Myocyte (in vitro differentiated cells): Measurements from ENCODE around the gene VAPB. TPM values are rescaled to one million over a fixed set of nuclear protein-coding genes. Genes with fewer than 3 reads are reported as not detected.
A peak's percentile ranks its signal among the peaks of the same experiment; 100 is the strongest.

Experiments
- DNase-seq: peaks from one replicate; pipeline ENCODE4 v3.0.0-alpha.2; 2012; ENCODE audit warnings: low read depth
- total RNA-seq: library from RNA; depleted of rRNA; stranded (reverse); fragments of >200 nt; gene quantifications from 2 replicates; pipeline ENCODE4 v1.2.3, GENCODE V29; 2014

The VAPB gene
- total RNA-seq, 1 donor from 2014 or later: 18.9 TPM

DNA sequence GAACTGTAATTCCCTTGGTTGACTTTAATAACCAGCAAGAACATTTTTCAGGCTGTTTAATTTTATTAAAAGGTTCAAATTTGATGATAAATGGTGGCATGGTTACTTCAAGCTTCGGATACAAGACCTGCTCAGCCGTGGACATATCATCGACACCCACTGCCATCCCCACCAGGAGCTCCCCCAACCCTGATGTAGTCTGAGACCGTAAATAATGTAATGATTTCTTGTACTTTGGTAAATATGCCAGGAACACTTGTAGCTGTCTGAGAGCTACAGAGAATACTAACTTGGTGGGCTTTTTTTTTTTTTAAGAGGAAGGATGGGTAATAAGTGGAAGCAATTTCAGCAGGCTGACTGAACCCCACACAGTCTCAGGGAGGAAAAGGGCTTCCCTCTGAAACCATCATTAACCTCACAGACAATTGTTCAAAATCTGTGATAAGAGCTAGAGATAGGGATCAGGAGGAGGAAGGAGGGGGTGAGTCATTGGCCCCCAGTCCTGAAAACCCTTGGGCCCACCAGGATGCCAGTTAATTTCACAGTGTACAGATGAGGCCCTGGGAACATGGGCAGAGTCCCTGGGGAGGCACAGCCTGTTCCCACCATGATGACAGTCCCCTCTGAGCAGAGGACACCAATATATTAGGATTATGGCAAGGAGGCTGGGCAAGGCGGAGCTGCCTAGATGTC lies 70.2 kb downstream of the VAPB start:
- no peak for DNase-seq

DNA sequence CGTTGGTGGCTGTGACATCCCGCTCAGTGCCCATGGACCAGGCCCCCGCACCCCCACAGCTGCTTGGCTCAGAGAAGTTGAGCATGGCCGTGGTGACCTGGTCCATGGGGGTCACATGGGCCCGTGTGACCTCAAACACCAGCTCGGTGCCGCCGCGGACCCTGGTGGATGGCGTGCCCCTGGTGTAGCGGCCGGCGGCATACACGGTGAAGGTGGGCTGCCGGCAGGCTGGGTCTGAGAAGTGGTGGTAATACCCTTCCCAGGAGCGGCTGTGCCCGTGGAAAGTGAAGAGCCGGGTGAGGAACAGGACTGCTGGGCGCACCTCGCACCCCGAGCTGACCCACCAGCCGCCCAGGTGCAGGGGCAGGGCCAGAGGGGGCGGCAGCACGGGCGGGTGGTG lies 72.1 kb downstream of the VAPB start:
- no peak for DNase-seq

DNA sequence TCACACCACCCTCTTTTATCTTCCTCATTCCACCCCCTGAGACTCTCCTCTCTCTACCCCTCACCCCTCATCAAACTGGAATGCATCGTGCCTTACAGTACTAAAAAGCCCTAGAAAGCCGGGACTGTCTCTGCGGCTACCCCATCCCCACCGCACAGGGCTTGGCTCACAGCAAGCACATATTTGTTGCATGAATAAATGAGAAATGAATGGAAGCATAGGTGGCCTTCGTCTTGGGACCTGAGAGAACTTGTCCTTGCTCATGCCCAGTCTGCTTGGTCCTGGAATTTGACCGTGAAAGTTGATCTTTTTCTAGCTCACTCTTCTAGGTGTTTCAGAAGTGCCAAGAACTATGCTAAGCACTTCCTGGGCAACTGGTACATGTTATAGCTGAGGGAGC lies 72.9 kb downstream of the VAPB start:
- DNase-seq: no peak

DNA sequence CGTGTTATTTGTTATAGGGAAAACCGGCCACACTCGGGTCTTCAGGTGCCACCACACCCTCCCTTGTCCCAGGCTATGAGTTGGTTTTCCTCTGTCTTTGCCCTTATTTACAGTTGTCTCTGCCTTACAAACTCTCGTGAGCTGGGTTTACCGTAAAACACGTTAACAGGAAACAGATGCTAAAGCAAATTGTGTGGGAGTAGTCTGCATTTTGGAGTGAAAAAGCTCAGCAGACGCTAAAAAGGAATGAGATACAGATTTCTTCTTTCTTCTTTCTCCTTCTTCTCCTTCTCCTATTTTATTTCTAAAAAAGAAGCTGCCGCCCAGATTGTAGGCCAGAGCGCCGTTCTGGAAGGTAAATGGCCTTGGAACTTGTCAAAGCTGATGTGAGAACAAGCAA lies 74.2 kb downstream of the VAPB start:
- no peak for DNase-seq

DNA sequence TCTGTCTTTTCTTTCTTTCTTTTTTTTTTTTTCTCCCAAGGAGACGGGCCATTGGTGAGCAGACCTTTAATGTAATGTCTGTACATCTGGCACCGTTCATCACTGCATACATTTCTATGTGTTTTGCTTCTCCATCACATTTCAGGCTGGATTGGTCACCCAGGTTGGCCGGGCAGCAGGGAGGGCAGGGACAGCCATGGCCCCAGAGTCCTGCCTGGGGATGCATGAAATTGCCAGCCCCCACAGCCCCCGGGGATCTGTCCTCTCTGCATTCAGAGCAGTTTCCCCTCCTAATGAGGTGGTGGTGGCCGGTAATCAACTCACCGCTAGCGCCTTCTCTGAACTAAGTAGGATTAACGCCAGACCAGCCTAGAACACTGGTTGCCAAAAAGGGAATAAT lies 75.8 kb downstream of the VAPB start:
- no peak for DNase-seq

DNA sequence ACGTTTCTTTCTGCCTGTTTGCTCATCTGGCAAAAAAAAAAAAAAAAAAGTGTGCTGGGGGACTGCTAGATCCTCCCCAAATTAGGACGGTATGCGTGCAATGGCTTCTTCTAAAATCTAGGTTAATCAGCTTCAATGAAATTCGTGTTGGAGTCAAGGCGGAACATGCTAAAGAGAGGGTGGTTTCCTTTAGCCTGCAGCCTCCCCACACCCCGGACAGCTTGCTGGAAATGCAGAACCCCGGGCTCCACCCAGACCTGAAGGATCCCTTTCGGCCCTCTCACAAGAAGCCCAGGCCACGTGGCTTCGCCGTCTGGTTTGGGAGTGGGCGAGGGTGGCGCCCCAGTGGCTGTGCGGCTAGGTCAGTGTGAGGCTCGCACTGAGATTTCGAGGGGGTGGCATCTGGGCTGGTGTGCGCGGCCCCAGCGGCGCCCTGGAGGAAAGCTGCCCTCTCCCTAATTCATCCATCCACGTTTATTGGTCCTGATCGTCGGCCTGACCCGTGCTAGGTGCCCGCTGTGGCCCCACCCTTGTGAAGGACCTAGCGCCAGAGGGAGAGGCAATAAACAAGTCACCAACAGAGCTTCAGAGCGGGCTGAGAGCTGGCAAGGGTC lies 77.2 kb downstream of the VAPB start:
- no peak for DNase-seq

DNA sequence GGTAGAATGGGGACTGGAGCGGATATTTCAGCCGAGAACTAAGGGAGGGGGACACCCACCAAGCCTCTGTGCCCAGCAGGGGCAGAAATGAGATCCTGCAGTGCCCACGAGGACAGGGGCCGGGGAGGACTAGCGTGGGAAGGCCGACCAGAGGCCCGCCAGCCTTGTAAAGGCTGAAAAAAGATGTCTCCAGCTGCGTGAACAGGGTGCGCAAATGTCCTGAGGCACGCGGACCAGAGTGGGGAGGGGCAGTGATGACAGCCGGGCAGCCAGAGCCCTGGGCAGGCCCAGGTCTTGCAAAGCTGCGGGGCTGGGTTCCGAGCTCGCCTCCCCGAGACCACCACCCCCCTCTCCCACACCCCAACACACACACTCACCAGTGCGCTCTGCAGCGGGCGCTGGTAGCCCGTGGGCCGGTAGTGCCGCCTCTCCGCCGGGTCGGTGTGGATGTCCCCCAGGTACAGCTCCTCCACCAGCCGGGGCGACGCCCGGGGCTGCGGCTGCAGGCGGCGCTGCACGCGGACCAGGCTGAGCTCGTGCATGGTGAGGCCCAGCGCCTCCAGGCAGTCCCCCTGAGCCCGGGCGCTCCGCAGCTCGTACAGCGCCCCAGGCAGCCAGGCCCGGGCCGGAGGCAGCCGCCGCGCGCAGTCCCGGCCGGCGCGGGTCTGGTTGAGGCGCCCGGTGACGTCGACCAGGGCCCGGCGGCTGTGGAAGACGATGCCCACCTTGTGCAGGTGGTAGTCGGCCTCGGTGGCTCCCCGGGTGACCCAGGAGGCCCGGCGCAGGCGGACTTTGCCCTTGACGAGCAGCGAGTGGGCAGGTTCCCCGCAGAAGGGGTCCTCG lies 77.9 kb downstream of the VAPB start:
- no peak for DNase-seq

DNA sequence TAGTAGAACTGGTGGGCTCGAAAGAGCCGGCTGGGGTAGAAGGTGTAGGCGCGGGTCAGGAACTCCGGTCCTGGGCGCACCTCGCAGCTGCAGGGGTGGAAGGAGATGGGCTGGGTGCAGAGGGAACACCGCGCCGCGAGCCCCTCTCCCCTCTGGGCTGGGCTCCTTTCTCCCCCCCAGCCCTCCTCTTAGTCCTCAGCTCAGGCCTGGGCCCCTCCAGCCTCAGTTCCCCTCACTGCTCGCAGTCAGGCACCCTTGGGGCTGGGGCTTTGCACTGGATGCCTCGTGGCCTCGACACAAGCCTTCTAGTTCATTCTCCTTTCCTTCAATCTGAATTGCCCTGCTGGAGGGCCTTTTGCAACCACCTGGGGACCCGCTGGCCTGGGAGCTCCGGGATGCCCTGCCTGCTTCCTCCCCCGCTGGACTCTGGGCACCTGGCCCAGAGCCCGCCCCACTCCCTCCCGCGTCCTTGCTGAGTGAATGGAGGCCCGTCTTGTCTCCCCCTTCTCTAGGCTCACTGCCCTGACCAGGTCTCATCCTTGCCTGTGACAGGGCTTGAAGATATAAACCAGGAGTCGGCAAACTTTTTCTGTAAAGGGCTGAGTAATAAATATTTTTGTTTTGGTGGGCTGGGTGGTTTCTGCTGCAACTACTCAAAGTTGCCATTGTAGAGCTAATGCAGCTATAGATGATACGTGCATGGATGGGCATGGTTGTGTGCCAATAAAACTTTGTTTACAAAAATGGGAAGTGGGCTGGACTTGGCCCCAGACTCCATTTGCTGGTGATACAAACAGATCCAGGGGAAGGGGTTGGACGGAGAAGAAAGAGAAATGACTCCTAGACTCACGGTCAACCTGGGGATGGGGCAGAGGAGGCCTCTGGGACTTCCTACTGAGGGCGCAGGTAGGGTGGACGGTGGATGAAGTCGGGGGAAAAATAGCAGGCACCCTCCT lies 78.8 kb downstream of the VAPB start:
- no peak for DNase-seq

DNA sequence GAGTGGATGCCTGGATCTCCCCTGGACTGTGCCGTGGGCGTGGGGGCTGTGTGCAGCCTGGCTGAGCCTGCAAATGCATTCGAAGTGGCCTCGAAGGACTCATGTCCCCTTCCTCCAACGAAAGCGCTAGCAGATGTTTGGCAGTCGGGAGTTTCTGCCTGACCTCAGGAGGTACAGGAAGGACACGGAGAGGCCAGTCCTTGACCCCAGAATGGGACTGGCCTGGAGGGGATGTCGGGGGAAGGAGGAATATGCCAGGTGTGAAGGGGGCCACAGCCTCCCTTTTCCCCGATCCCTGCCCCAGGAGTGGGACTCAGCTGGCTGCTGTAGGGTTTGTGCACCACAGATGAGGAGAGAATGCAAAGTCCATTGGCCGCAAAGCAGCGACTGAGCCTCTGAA lies 80.6 kb downstream of the VAPB start:
- no peak for DNase-seq

DNA sequence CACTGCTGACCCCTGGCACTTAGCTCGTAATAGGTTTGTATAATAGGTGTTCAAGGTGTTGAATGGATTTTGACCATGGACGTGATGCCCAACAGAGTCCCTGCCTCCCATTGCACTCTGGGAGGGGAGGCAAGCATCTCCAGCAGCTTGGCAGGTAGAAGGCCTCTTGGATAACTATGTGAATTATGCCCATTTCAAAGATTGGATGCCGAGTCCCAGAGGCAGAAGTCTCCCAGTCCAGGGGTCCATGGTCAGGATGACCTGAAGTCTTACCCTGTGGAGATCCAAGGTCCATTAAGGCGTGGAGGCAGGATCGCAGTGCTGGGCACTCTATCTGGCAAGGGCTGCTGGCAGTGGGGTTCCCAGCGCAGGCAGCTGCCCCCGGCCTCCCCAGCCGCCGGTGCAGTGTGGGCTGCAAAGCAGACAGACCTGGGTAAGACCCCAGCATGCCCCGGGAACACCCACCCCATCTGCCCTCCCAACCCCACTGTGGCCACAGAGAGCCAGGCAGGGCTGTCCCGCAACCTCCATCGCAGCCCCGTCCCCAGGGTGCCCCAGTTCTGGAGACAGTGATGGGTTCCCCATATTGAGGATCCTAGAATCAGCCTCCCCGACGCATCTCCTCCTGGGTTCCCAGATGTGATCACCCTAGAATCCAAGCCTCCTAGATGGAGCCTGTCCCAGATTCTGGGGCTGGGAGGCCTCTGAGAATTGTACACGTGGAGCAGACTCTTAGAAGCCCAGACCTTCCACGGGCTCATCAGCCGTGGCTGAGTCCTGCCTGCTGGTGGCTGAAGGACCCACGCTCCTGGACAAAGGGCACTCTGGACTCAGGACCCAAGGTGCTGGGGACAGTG lies 81.5 kb downstream of the VAPB start:
- no peak for DNase-seq

DNA sequence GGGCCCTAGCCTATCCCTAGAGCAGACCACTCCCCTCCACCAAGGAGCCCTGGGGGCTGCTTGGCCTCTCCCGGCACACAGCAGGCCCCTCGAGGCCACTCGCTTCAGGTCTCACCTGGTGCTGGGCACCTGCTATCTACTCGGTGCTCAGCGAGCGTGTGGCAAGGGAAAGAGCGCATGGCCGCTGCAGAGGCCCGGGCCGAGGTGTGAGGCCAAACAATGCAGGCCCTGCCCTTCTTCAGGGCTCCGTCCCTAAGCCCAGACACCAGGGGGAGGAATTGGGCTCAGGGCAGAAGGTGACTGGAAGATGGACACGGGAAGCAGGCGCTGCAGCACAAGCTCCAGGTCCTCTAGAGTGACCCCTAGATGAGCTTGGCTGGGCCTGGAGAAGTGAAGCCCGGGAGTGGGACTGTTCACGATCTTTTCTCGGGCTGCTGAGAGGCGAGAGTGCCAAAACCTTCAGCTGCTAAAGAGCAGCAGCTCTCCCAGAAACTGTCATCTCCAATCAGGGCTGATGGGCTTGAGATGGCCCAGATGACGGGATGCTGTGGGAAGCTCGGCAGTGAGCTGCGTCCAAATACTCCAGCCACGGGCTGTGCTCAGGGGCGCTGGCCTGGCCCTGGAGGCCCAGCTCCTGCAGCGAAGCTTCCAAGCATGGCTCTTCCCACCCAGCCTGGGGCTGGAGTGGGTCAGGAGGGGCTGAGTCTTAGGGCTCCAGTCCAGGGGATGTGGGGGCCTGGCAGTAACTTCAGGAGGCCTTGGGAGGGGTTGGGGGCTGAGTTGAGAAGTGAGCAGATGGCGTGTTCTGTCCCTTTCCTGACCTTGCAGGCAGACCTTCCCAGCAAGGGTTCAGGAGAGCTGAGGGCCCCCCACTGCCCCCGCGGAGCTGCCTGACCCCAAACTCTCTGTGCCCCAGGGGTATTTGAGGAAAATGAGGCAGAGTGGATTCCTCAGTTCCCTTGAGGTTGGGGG lies 82.5 kb downstream of the VAPB start:
- DNase-seq: no peak

DNA sequence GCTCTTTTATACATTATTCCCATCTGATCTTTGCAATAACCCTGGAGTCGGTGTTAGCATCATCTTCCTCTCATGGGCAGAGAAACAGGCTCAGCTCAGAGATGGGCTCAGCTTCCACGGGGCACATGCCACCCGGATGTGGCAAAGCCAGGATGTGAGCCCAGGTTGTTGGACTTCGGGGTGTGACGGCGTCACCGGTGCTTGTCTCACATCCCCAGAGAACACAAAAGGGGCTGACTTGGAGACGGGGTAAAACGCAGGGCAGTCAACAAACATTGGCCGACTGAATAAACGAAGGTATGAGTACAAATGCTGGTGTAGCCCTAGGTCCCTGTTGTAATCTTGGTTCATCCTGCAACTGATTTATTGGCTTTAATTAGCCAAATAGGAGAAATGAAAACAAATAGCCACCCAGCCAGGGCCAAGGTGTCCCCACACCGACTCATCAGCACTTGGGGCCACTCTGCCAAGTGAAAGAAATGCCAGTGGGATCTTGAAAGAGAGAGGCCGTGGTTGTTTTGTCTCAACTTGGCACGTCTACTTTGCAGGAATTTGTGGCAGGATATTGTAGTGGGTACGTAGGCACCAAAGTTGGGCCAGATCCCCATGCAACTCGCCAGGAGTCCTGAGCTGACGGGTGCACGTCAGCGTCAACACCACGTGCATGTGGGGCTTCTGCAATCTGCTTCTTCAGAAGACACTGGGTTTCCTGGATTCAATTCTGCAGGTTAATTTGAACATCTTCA lies 83.4 kb downstream of the VAPB start:
- no peak for DNase-seq

DNA sequence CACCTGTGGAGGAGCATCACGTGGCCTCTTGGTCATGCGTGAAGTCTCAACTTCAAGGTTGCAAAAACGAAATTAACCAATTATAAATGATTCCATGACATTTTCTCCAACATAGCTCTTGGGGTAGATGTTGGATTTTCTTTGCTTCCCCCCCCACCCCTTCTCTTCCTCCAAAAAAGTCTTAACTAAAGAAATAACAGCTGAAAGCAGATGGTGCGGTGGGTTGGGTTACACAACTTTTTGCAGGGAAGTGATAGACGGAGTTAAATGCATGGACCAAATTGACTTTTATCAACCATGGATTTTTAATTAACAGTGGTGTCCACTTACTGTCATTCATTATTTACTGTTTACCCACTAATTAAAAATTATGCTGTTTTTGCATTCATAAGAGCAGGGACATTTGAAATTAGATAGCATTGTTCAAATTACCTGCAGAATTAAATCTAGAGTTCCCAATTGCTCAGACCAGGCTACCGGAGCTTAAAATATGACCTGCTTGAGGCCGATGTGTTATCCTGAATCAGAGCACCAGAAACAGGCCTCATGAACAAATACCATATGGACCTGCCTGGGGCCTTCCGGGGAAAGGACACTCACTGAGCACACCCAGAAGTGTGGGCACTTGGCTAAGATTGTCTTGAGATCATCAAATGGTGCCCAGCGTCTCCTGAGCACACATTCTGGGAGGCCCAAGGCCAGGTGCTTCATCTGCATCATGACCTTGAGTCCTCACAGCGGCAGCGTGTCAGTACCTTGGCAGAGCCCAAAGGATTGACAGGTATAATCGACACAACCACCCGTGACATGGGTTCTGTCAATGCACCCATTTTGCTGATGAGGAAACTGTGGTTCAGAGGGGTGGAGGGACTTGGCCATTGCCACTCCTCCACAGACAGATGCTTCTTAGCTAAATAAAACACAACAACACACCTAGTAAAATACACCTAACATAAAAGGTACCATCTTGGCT lies 84.7 kb downstream of the VAPB start:
- DNase-seq: no peak

DNA sequence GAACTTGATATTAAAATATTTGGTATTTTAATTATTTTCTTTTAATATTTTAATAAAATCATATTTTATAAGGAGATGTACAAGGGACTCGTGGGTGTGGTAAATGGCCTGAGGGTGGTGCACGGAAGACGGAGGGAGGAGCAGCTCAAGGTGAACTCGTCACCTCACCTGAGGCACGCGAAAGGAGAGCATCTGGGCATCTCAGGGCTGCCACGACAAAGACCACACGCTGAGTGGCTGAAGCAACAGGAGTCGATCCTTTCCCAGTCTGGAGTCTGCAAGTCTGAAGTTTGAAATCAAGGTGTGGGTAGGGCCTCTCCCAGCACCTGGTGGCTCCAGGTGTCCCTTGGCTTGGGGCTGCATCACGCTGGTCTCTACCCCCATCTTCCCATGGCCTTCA lies 86.4 kb downstream of the VAPB start:
- DNase-seq: no peak

DNA sequence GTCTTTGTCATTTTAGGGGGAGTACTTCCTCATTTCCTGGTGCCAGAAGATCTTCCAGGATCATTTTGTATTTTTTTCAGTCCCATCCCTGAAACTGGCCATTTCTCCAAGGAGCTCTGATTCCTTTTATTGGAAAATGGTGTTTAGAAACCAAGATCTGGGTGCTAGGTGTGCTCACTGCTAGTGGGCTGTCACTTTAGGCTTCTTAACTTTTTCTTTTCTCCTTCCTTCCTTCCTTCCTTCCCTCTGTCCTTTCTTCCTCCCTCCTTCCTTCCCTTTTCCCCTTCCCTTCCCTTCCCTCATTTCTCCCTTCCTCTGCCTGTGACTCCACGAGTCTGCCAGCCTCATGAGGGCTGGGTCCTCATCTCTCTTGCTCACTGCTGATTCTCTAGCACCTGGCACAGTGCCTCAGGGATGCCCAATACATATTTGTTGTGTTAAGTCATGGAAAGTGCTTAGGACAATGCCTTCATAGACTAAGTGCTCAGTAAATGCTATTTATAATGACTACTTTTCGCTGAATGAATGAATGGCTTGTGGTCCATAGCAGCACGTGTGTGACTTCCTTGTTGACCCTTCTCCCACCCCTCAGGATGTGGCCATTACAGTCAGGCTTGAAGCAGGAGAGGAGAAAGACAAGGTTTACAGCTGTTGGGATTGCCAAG lies 89.2 kb downstream of the VAPB start:
- DNase-seq: peak; percentile 18

DNA sequence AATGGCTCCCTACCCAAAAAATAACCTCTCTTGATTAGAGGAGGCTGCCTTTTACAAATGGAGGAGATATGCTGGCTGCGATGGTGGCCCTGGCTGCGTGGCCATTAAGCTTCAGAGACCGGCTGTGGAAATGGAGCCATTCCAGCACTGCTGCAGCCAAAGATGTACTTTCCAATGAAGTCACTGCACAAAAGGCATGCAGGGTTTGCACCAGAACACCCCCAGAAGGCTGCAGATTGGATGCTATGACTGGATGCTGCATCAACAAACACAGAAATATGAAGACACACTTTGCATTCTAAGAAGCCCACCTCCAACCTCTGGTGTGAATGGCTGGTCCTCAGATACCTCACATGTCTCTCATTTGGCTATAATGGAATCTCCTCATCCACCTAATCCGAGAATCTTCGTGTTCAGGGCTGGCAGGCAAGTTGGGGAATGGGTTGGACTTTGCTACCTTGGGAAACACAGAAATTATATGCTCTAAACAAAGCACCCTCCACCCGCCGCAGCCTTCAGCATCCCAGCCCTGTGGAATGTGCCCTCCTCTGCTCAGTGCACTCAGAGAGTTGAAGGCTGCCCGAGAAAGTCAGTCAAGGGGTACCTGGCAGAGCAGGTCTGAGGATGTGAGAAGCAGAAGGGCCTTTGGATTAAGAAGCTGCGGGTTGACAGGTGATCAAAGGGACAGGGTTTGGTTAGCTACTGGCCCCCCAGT lies 90.9 kb downstream of the VAPB start:
- no peak for DNase-seq
